K562 (cell line): ENCODE results near the gene ZNF800.

Source experiments
- ARNT ChIP-seq, 2 experiments: fragments of 450-650 bp; IDR thresholded peaks; 2 replicates each; pipeline ENCODE4 v1.6.1; 2016; ENCODE audit warnings: mild to moderate bottlenecking in 1 of 2
- CSDE1 ChIP-seq, 2 experiments: fragments of 450-650 bp; IDR thresholded peaks; 2 replicates each; pipeline ENCODE4 v1.6.1; 2016; ENCODE audit warnings: mild to moderate bottlenecking in 1 of 2
- JUN ChIP-seq, 2 experiments: sonication (generic) in 1 of 2; formaldehyde crosslinking in 1 of 2; IDR thresholded peaks; 2 replicates each; pipeline versions ENCODE4 v1.6.1 to v1.8.0; 2012 to 2022; ENCODE audit warnings: borderline replicate concordance in 2 of 2, mild to moderate bottlenecking in 2 of 2, improper control_type of control experiment in 1 of 2, low read depth in 1 of 2, low read length in 1 of 2, missing genetic modification reagents in 1 of 2
- MTA2 ChIP-seq: fragments of 450-650 bp; IDR thresholded peaks from 2 replicates; pipeline ENCODE4 v1.6.1; 2016; ENCODE audit warnings: low read depth
- MXI1 ChIP-seq: IDR thresholded peaks from 2 replicates; pipeline ENCODE4 v1.6.1; 2011; ENCODE audit warnings: low read depth, mild to moderate bottlenecking, improper control_type of control experiment, low read length
- NFYB ChIP-seq: IDR thresholded peaks from 2 replicates; pipeline ENCODE4 v1.6.1; 2011; ENCODE audit warnings: mild to moderate bottlenecking, moderate library complexity; ENCODE audit not compliant: insufficient read length; ENCODE audit errors: extremely low read depth
- ZNF146 ChIP-seq: IDR thresholded peaks from one replicate; pipeline ENCODE4 v1.6.1; 2018; ENCODE audit warnings: missing compliant biosample characterization; ENCODE audit not compliant: unreplicated experiment
- ZNF232 ChIP-seq: sonication (generic); formaldehyde crosslinking; IDR thresholded peaks from 2 replicates; pipeline ENCODE4 v1.8.0; 2022; ENCODE audit warnings: mild to moderate bottlenecking, missing genetic modification reagents
- ZNF324 ChIP-seq: fragments of 250-450 bp; sonication (Bioruptor Pico); IDR thresholded peaks from 2 replicates; pipeline ENCODE4 v1.4.0; 2020; ENCODE audit warnings: mild to moderate bottlenecking
- ZNF707 ChIP-seq: fragments of 250-450 bp; sonication (Bioruptor Pico); conservative IDR thresholded peaks from 2 replicates; pipeline ENCODE4 v1.8.0; 2022; ENCODE audit warnings: inconsistent platforms, mild to moderate bottlenecking, moderate library complexity
- TF ChIP-seq, protein P1 (sequence below): fragments of 450-650 bp; formaldehyde crosslinking; IDR thresholded peaks from 2 replicates; pipeline ENCODE4 v1.4.0; 2022; ENCODE audit warnings: missing genetic modification characterization
- TF ChIP-seq, protein P2 (sequence below), 2 experiments: fragments of 450-650 bp in 1 of 2; sonication (generic) in 1 of 2; formaldehyde crosslinking in 1 of 2; IDR thresholded peaks; 2 replicates each; pipeline versions ENCODE4 v1.7.1 to v1.9.0; 2016 to 2022; ENCODE audit warnings: inconsistent platforms in 1 of 2, mild to moderate bottlenecking in 1 of 2, missing genetic modification reagents in 1 of 2
- TF ChIP-seq, protein P3 (sequence below), 3 experiments: IDR thresholded peaks in 2 of 3; conservative IDR thresholded peaks in 1 of 3; 2 replicates each; pipeline ENCODE4 v1.5.1; 2011 to 2012; ENCODE audit warnings: low read length in 3 of 3, mild to moderate bottlenecking in 3 of 3, control low read depth in 2 of 3, improper control_type of control experiment in 1 of 3, inconsistent platforms in 1 of 3, low read depth in 1 of 3, mixed read lengths in 1 of 3, moderate library complexity in 1 of 3; ENCODE audit not compliant: insufficient read depth in 2 of 3

DNA sequence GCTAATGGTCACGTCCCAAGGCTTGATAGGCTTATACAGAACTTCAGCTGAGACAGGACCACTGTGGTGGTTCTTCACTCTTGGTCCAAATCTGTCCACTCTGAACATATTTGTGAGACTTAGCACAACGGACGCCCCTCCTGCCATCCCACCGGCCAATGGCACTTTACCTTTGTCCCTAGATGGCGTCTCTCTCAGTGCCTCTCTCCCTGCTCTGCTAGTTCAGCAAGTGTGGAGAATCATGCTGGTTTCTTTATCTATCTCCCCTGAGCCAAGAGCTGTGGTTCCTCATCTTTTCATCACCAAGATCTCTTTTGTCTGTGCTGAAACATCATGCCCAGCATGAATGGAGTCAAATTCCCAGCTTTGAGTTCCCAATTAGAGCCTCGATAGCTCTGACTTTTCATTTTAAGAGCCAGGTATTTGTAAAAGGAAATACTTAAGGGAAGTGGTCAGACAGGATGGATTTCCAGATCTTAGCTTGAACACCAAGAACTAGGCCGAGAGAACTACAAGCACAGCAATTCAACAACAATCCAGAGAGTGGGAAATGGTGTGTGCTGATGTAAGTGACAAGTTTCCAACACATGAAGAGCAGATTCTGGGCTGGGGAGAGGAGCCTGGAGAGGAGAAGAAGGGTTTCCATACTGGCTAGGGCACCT lies 69.5 kb downstream of the ZNF800 start:
- no peak for TF ChIP-seq CSDE1 (IDR thresholded peaks at IDR 0.05)
- no peak for TF ChIP-seq MTA2
- TF ChIP-seq ZNF232 (CRISPR knock-in tag) = no peak
- TF ChIP-seq NFYB = no peak
- TF ChIP-seq ZNF707 = no peak
- TF ChIP-seq, protein P1, sequence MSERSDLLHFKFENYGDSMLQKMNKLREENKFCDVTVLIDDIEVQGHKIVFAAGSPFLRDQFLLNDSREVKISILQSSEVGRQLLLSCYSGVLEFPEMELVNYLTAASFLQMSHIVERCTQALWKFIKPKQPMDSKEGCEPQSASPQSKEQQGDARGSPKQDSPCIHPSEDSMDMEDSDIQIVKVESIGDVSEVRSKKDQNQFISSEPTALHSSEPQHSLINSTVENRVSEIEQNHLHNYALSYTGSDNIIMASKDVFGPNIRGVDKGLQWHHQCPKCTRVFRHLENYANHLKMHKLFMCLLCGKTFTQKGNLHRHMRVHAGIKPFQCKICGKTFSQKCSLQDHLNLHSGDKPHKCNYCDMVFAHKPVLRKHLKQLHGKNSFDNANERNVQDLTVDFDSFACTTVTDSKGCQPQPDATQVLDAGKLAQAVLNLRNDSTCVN (CRISPR knock-in tag) = no peak
- no peak for TF ChIP-seq ZNF324 (CRISPR knock-in tag)
- TF ChIP-seq MXI1 = no peak
- TF ChIP-seq, protein P2, sequence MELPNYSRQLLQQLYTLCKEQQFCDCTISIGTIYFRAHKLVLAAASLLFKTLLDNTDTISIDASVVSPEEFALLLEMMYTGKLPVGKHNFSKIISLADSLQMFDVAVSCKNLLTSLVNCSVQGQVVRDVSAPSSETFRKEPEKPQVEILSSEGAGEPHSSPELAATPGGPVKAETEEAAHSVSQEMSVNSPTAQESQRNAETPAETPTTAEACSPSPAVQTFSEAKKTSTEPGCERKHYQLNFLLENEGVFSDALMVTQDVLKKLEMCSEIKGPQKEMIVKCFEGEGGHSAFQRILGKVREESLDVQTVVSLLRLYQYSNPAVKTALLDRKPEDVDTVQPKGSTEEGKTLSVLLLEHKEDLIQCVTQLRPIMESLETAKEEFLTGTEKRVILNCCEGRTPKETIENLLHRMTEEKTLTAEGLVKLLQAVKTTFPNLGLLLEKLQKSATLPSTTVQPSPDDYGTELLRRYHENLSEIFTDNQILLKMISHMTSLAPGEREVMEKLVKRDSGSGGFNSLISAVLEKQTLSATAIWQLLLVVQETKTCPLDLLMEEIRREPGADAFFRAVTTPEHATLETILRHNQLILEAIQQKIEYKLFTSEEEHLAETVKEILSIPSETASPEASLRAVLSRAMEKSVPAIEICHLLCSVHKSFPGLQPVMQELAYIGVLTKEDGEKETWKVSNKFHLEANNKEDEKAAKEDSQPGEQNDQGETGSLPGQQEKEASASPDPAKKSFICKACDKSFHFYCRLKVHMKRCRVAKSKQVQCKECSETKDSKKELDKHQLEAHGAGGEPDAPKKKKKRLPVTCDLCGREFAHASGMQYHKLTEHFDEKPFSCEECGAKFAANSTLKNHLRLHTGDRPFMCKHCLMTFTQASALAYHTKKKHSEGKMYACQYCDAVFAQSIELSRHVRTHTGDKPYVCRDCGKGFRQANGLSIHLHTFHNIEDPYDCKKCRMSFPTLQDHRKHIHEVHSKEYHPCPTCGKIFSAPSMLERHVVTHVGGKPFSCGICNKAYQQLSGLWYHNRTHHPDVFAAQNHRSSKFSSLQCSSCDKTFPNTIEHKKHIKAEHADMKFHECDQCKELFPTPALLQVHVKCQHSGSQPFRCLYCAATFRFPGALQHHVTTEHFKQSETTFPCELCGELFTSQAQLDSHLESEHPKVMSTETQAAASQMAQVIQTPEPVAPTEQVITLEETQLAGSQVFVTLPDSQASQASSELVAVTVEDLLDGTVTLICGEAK (IDR thresholded peaks at IDR 0.05) = no peak
- TF ChIP-seq, protein P2 (CRISPR knock-in tag; IDR thresholded peaks at IDR 0.05) = no peak
- TF ChIP-seq JUN (IDR thresholded peaks at IDR 0.05; ENCODE audit: borderline replicate concordance, low read depth, low read length) = no peak
- TF ChIP-seq JUN (CRISPR knock-in tag; IDR thresholded peaks at IDR 0.05; ENCODE audit: borderline replicate concordance) = no peak
- TF ChIP-seq, protein P3, sequence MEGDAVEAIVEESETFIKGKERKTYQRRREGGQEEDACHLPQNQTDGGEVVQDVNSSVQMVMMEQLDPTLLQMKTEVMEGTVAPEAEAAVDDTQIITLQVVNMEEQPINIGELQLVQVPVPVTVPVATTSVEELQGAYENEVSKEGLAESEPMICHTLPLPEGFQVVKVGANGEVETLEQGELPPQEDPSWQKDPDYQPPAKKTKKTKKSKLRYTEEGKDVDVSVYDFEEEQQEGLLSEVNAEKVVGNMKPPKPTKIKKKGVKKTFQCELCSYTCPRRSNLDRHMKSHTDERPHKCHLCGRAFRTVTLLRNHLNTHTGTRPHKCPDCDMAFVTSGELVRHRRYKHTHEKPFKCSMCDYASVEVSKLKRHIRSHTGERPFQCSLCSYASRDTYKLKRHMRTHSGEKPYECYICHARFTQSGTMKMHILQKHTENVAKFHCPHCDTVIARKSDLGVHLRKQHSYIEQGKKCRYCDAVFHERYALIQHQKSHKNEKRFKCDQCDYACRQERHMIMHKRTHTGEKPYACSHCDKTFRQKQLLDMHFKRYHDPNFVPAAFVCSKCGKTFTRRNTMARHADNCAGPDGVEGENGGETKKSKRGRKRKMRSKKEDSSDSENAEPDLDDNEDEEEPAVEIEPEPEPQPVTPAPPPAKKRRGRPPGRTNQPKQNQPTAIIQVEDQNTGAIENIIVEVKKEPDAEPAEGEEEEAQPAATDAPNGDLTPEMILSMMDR (IDR thresholded peaks at IDR 0.05 in 2 of 3, conservative IDR thresholded peaks at IDR 0.05 in 1 of 3; ENCODE audit: insufficient read depth in 2 of 3, low read depth in 1 of 3, low read length in 3 of 3) = no peak
- TF ChIP-seq ARNT (IDR thresholded peaks at IDR 0.05) = no peak
- TF ChIP-seq ZNF146 (CRISPR knock-in tag) = no peak
